GM12875 (cell line): ENCODE measurements around the gene ABCA7.

ENCODE experiments used
- H3K4me3 ChIP-seq: one replicate; pipeline ENCODE4 v1.5.1; 2011; ENCODE audit warnings: low read depth, low read length, control low read depth
- TF ChIP-seq, protein P1 (sequence below): IDR thresholded peaks from 2 replicates; pipeline ENCODE4 v1.5.1; 2011; ENCODE audit warnings: low read depth, mild to moderate bottlenecking, control low read depth, inconsistent platforms, low read length, moderate library complexity, borderline replicate concordance; ENCODE audit not compliant: insufficient read depth

ABCA7 gene

DNA sequence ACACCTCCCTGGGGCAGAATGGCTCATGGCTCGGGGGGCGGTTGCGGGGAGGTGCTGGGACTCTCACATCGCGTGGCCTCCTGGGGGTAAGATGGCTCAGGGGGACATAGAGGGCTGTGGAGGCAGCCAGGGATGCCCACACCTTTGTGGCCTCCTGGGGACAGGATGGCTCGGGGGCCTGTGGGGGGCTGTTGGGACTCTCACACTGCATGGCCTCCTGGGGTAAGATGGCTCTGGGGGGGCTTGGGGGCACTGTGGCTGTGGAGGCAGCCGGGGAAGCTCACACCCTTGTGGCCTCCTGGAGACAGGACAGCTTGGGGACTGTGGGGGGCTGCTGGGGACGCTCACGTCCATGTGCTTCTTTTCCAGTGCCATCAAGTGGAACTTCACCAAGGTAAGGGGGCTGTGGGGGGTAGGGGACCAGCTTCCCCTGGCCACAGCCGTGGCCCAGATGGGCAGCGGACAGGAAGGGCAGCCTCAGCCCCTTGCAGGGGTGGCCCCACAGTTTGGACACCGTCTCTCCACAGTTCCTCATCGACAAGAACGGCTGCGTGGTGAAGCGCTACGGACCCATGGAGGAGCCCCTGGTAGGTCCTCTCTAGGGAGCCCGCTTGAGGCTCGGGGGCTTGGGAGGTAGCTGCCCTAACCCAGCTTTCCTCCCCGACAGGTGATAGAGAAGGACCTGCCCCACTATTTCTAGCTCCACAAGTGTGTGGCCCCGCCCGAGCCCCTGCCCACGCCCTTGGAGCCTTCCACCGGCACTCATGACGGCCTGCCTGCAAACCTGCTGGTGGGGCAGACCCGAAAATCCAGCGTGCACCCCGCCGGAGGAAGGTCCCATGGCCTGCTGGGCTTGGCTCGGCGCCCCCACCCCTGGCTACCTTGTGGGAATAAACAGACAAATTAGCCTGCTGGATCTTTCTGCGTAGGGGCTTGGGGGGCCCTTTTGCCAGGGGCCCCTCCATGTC lies 66.2 kb downstream of the ABCA7 start:
- TF ChIP-seq, protein P1, sequence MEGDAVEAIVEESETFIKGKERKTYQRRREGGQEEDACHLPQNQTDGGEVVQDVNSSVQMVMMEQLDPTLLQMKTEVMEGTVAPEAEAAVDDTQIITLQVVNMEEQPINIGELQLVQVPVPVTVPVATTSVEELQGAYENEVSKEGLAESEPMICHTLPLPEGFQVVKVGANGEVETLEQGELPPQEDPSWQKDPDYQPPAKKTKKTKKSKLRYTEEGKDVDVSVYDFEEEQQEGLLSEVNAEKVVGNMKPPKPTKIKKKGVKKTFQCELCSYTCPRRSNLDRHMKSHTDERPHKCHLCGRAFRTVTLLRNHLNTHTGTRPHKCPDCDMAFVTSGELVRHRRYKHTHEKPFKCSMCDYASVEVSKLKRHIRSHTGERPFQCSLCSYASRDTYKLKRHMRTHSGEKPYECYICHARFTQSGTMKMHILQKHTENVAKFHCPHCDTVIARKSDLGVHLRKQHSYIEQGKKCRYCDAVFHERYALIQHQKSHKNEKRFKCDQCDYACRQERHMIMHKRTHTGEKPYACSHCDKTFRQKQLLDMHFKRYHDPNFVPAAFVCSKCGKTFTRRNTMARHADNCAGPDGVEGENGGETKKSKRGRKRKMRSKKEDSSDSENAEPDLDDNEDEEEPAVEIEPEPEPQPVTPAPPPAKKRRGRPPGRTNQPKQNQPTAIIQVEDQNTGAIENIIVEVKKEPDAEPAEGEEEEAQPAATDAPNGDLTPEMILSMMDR, result no peak
- H3K4me3 ChIP-seq, result no peak overlapping the region

DNA sequence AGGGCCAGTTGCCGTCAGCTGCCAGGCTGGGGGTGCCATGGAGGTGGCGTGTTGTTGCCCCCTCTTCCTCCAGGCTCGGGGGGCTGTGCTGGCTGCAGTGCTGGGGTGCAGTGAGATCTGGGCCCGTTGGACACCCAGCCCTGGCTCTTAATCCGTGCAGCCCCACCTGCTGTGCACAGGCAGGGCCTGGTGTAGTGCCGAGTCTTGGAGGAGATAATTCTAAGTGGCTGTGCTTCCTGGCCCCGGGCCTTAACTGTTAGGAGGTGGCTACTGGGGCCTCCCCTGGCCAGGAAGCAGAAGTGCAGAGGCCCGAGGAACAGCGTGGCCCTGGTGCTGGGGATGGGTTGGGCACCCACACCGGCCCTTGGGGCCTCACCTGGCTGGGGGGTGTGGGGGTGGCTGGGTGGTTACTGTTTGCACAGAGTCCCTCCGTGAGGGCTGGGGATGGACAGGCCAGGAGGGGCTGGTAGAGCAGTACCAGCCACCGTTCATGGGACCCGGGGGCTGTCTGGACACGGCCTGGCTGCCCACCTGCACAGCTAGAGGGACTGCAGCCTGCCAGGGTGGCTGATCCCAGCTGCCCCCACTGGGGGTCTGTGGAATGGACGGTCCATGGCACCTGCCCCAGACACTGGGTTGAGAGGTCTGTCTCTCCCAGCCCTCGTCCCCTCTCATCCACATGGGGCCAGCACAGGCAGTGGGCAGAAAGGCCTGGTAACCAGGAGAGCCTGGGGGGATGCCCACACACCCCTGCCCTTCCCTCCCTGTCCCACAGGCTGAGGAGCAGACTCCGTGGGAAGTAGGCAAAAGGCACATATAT lies 67.1 kb downstream of the ABCA7 start:
- TF ChIP-seq, protein P1, result 0 out of 2 replicates have a peak, but pooled peaks have one; percentile 4
- H3K4me3 ChIP-seq, result no peak overlapping the region

DNA sequence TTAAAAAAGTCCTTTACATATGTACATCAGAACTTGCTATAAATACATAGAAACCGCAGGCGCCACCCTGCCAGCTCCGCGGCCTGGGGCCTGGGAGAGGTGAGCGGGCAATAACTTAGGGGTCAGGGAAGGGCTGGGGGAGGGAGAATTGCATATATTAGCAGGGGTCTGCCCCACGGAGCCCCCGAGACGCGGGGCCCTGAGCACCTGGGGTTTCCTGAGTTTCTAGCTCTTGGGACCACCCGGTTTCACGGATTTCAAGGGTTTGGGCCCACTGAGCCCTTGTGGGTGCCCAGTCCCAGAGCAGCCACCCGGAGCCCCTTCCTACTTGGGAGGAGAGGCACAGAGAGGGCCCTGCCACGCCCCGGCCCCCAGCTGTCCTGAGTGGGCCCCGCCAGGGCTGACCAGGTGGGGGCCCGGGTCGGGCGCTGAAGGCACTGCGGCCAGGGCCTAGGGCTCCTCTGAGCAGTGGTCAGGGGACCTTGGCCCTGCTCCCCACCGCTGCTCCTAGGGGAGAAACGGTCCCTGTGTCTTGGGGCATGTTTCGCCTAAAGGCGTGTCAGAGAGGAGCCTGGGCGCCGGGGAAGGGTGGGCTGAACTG lies 67.9 kb downstream of the ABCA7 start:
- H3K4me3 ChIP-seq, result no peak overlapping the region
- TF ChIP-seq, protein P1, result no peak

DNA sequence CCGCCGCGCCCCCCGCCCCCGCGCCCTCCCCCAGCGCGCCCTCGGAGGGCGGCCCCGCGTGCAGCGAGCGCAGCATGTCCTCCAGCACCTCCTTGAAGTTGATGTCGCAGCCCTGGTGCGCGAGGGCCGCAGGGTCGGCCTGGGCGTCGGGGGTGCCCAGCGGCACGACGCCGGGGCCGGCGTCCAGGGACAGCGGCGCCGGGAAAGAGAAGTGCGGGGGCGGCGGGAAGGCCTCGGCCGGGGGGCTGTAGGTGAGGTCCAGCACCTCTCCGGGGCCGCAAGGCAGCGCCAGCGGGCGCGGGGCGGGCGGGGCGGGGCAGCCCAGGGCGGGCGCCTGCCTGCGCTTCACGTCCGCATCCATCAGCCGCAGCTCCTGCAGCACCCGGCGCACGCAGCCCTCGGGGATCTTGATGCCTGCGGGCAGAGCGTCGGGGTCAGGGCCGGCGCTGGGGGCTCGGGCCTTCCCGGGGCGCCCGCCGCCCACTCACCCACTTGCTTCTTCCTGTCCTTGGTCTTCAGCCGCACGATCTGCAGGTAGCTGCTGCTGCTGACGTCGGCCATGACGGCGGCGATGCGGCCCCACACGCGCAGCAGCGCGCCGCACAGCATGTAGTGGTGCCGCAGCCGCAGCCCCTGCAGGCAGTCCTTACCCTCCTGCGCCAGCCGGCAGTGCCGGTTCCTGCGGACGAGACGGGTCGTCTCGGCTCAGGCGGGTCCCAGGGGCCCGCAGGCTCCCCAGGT lies 68.6 kb downstream of the ABCA7 start:
- H3K4me3 ChIP-seq, result no peak overlapping the region
- TF ChIP-seq, protein P1, result no peak

DNA sequence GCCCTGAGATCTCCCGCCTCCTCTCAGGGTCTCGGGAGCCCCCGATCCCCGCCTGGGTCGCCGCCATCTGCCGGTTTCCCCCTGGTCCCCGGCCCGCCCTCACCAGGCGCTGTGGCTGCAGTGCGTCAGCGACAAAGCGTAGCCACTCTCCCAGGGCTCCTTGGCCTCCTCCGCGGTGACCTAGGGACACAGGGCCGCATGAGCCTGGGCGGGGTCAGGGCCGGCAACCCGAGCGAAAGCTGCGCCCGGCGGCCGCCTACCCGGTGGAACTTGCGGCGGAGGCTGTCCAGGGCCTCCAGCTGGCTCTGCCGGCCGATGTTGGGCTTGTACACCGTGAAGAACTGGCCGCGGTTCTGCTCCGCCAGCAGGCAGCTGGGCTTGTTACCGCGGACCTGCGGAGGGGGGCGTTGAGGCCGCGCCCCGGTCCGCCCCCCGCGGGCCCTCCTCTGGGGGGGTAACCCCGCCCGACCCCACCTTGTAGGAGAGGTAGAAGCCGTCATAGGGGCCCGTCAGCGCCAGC lies 69.2 kb downstream of the ABCA7 start:
- TF ChIP-seq, protein P1, result no peak
- H3K4me3 ChIP-seq, result no peak overlapping the region

DNA sequence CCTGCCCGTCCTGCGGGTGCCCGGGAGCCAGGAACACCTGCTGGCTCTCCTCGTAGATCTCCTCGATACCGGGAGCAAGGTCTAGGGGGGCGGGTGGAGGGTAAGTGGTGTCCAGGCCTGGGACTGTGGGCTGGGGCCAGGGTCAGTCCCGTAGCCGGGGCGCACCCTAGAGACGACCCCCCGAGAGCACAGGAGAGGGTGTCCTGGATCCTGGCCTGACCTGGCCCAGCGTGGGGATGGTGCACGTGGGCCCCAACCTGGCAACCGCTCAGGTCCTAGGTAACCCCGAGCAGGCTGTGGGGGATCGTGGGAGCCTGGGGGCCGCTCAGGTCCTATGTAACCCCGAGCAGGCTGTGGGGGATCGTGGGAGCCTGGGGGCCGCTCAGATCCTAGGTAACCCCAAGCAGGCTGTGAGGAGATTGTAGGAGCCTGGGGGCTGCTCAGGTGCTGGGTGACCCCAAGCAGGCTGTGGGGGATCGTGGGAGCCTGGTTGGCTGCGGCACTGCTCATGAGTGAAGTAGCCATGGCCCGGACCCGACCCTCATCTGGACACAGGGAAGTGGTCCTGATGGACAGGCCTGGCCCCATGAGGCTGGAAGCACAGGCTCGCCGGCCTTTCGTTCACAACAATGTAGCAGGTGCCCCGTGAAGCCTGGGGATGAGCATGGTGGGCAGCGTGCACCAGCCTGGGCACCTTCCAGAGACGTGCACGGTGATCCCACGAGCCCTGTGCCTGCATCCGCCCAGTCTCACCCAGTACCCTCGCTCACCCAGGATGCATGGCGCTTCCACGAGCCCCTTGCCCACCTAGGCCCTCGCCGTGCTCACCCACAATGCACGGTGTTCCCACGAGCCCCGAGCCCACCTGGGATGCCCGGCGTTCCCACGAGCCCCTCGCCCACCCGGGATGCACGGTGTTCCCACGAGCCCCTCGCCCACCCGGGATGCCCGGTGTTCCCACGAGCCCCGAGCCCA lies 70.1 kb downstream of the ABCA7 start:
- H3K4me3 ChIP-seq, result no peak overlapping the region
- TF ChIP-seq, protein P1, result no peak
